ENCODE results near the gene FANCC.

DNA sequence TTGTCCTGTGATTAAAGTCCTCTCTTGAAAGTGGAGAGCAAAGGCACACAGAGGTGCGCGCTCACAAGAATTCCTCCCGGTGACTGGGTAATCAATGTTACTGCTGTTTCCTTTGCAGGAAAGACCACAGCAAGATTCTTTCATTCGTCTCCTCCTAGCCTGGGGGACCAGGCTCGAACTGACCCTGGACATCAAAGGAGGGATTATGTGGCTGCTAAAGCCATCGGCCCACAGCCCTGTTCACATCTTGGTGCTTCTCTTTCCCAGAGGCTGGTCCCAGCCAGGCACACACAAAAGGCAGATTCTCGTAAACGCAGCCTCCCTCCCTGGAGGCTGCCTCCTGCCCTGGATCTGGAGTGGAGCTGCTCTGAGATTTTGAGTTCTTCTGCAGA is 230.9 kb downstream of the FANCC start:
- TF ChIP-seq, protein P1, sequence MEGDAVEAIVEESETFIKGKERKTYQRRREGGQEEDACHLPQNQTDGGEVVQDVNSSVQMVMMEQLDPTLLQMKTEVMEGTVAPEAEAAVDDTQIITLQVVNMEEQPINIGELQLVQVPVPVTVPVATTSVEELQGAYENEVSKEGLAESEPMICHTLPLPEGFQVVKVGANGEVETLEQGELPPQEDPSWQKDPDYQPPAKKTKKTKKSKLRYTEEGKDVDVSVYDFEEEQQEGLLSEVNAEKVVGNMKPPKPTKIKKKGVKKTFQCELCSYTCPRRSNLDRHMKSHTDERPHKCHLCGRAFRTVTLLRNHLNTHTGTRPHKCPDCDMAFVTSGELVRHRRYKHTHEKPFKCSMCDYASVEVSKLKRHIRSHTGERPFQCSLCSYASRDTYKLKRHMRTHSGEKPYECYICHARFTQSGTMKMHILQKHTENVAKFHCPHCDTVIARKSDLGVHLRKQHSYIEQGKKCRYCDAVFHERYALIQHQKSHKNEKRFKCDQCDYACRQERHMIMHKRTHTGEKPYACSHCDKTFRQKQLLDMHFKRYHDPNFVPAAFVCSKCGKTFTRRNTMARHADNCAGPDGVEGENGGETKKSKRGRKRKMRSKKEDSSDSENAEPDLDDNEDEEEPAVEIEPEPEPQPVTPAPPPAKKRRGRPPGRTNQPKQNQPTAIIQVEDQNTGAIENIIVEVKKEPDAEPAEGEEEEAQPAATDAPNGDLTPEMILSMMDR (IDR thresholded peaks at IDR 0.05; ENCODE audit: insufficient read depth, low read depth, low read length), result no peak
- no peak for TF ChIP-seq EZH2 (IDR thresholded peaks at IDR 0.05; ENCODE audit: insufficient read depth, low read length)
